ENCODE data around the gene NEXN. TPM values are rescaled to one million over a fixed set of nuclear protein-coding genes. Genes with fewer than 3 reads are reported as not detected.

NEXN gene
- total and polyA plus RNA-seq, 2 of the 13 experiments (the other 11 are each of a cell fraction or from before 2014, with no cell fraction given) = 0.07 to 0.97 TPM

GRCh38 chr1:77978969-77979876, 90.8 kb downstream of the NEXN start, which contains the start of gene FUBP1 (continued):
- TF ChIP-seq ARID4A (CRISPR knock-in tag; IDR thresholded peaks at IDR 0.05; ENCODE audit: borderline replicate concordance) (peak; percentile 80; the same call in 1 of the 2 replicates), ZNF10 (CRISPR knock-in tag; IDR thresholded peaks at IDR 0.05; ENCODE audit: borderline replicate concordance, low read depth) (no peak), NCOA5 (CRISPR knock-in tag; IDR thresholded peaks at IDR 0.05) (no peak), ZNF230 (CRISPR knock-in tag; IDR thresholded peaks at IDR 0.05) (0 out of 2 replicates have a peak, but pooled peaks have one; percentile 56), FOXM1 (CRISPR knock-in tag; IDR thresholded peaks at IDR 0.05) (no peak), TIGD3 (CRISPR knock-in tag; IDR thresholded peaks at IDR 0.05; ENCODE audit: borderline replicate concordance) (no peak), NFIC (IDR thresholded peaks at IDR 0.05; ENCODE audit: low read length) (no peak), MAFK (conservative IDR thresholded peaks at IDR 0.05 in 1 of 2, IDR thresholded peaks at IDR 0.05 in 1 of 2; ENCODE audit: low read length in 2 of 2) (no peak), HDAC6 (IDR thresholded peaks at IDR 0.05; ENCODE audit: low read depth, low read length) (no peak), KAT2B (IDR thresholded peaks at IDR 0.05; ENCODE audit: borderline replicate concordance, low read depth, low read length) (no peak), MED13 (CRISPR knock-in tag; IDR thresholded peaks at IDR 0.05) (no peak), CREB1 (IDR thresholded peaks at IDR 0.05) (peak; percentile 83), CREB1 (CRISPR knock-in tag; IDR thresholded peaks at IDR 0.05) (peak; percentile 76), ZNF329 (CRISPR knock-in tag; IDR thresholded peaks at IDR 0.05; ENCODE audit: low read depth) (no peak), SMARCC2 (IDR thresholded peaks at IDR 0.05) (no peak), STAT5B (CRISPR knock-in tag; IDR thresholded peaks at IDR 0.05) (no peak), RFX3 (CRISPR knock-in tag; IDR thresholded peaks at IDR 0.05) (no peak), BCL6 (CRISPR knock-in tag; IDR thresholded peaks at IDR 0.05) (no peak), TCF7L2 (IDR thresholded peaks at IDR 0.05; ENCODE audit: low read depth, low read length) (no peak), MEIS1 (CRISPR knock-in tag; IDR thresholded peaks at IDR 0.05; ENCODE audit: borderline replicate concordance) (no peak), SMAD1 (CRISPR knock-in tag; IDR thresholded peaks at IDR 0.05; ENCODE audit: borderline replicate concordance, low read depth) (no peak), NFIB (CRISPR knock-in tag; IDR thresholded peaks at IDR 0.05; ENCODE audit: borderline replicate concordance) (no peak), PAF1 (CRISPR knock-in tag; IDR thresholded peaks at IDR 0.05) (no peak)

Measured in HepG2 (cell line).